LNCAP (cell line): ENCODE measurements around the gene NUP58.

Experiments
- TF ChIP-seq, protein P1 (sequence below): fragments of 450-650 bp; IDR thresholded peaks from 2 replicates; pipeline ENCODE4 v1.5.1; 2017; ENCODE audit warnings: mild to moderate bottlenecking

NUP58 gene

GRCh38 chr13:25384758-25385410 is 83.5 kb downstream of the NUP58 start:
- TF ChIP-seq, protein P1, sequence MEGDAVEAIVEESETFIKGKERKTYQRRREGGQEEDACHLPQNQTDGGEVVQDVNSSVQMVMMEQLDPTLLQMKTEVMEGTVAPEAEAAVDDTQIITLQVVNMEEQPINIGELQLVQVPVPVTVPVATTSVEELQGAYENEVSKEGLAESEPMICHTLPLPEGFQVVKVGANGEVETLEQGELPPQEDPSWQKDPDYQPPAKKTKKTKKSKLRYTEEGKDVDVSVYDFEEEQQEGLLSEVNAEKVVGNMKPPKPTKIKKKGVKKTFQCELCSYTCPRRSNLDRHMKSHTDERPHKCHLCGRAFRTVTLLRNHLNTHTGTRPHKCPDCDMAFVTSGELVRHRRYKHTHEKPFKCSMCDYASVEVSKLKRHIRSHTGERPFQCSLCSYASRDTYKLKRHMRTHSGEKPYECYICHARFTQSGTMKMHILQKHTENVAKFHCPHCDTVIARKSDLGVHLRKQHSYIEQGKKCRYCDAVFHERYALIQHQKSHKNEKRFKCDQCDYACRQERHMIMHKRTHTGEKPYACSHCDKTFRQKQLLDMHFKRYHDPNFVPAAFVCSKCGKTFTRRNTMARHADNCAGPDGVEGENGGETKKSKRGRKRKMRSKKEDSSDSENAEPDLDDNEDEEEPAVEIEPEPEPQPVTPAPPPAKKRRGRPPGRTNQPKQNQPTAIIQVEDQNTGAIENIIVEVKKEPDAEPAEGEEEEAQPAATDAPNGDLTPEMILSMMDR: no peak

DNA sequence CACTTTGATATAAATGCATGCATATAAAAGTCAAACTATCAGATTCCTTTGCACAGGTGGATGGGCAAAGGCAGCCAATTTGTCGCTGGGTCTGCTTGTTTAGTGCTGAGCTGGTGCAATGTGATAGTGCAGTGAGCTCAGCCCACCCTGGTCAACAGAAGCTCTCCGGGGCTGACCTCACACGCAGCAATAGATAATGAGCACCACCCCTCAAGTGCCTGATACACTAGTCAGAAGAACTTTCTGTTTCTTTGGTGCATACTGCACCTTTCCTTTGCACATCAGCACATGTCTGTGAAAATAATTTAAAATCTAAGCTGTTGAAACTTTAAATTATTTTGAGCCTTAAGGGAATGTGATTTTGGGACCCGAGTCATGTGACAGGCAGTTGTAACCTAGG is 90.5 kb downstream of the NUP58 start:
- TF ChIP-seq, protein P1: no peak
